GM18505 (cell line): ENCODE measurements around the gene COPZ1.

ENCODE experiments used
- ATAC-seq: cut with Tn5 transposase; IDR thresholded peaks from one replicate; pipeline ENCODE4 v1.9.1; 2021; ENCODE audit not compliant: unreplicated experiment
- POLR2A ChIP-seq: IDR thresholded peaks from 4 replicates; pipeline ENCODE4 v1.6.1; 2011; ENCODE audit warnings: borderline replicate concordance; ENCODE audit not compliant: insufficient read depth, insufficient read length; ENCODE audit errors: extremely low read depth

COPZ1 gene

GRCh38 chr12:54390668-54391551 lies 66.0 kb downstream of the COPZ1 start:
- no peak for TF ChIP-seq POLR2A
- no peak for ATAC-seq

GRCh38 chr12:54392485-54393206 lies 67.7 kb downstream of the COPZ1 start:
- no peak for ATAC-seq
- no peak for TF ChIP-seq POLR2A

DNA sequence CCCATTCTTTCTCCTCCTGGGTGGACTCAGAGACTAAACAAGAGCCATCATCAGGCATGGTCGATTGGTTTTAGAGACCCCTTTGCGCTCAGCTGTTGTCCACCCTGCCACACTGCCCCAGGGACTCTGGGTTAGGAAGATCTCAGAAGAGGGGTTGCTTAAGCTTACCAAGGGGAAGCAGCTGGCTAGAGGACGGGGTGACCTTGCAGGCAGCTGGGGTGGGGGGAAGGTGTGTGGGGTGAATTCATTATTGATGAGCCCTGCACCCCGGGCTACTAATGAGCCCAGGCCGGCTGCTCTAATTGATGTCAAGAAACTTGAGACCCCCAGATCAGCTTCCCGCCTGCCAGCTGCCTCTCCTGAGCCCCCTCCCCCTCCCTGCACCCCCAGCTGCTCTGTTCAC lies 68.3 kb downstream of the COPZ1 start:
- no peak for ATAC-seq
- TF ChIP-seq POLR2A: no peak

GRCh38 chr12:54393743-54394142 lies 68.8 kb downstream of the COPZ1 start:
- TF ChIP-seq POLR2A: no peak
- no peak for ATAC-seq

GRCh38 chr12:54394281-54394719 lies 69.4 kb downstream of the COPZ1 start:
- no peak for TF ChIP-seq POLR2A
- no peak for ATAC-seq

GRCh38 chr12:54394986-54395385 lies 70.1 kb downstream of the COPZ1 start:
- no peak for ATAC-seq
- TF ChIP-seq POLR2A: no peak

DNA sequence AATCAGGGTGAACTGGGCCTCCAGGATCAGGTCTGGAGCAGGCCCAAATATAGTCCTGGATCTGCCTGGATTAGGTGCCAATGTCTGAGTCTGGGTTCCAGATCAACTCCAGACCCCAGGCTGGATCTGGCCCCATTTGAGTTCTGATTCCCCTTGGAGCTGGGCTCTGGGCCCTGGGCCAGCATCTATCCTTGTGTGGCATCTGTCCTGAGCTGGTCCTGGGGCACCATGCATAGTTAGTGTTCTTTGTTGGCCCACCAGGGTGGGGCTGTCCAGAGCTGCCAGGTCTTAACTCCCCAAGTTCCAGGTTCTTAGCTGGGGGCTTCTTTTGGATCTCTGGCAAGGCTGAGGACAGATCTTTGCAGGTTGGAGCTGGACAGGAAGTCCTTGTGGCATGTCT lies 70.6 kb downstream of the COPZ1 start:
- TF ChIP-seq POLR2A: no peak
- no peak for ATAC-seq

GRCh38 chr12:54397157-54397556 lies 72.2 kb downstream of the COPZ1 start:
- ATAC-seq: no peak
- no peak for TF ChIP-seq POLR2A

- ATAC-seq: no peak
- TF ChIP-seq POLR2A: no peak
These were observed 73.3 kb downstream of the COPZ1 start for GRCh38 chr12:54398218-54398617.

GRCh38 chr12:54398995-54399793 lies 74.3 kb downstream of the COPZ1 start:
- no peak for TF ChIP-seq POLR2A
- ATAC-seq: no peak

- TF ChIP-seq POLR2A: no peak
- no peak for ATAC-seq
These were observed 76.2 kb downstream of the COPZ1 start for GRCh38 chr12:54401119-54401518.
